Adrenal gland (tissue), 12 donors: ENCODE data around the gene PACRG. TPM values are rescaled to one million over a fixed set of nuclear protein-coding genes. Genes with fewer than 3 reads are reported as not detected.

Source experiments
- DNase-seq, 7 donors: peaks; one replicate each; pipeline ENCODE4 v3.0.0-alpha.2; 2019 to 2020
- H3K27ac ChIP-seq, 5 donors: fragments of 200-600 bp; sonication (generic) in 4 of 5; 1 replicate in 3 of 5; 2 replicates in 2 of 5; pipeline versions ENCODE4 v1.5.1 to v1.8.0; 2016 to 2020; ENCODE audit warnings: mild to moderate bottlenecking in 1 of 5
- H3K27me3 ChIP-seq: fragments of 200-600 bp; 2 replicates; pipeline ENCODE4 v1.8.0; 2021
- H3K36me3 ChIP-seq, 2 donors: fragments of 200-600 bp; replicated peaks in 1 of 2; 1 replicate in 1 of 2; 2 replicates in 1 of 2; pipeline versions ENCODE4 v1.5.1 to v1.8.0; 2018 to 2022
- H3K4me1 ChIP-seq, 2 donors: fragments of 200-600 bp; replicated peaks in 1 of 2; 1 replicate in 1 of 2; 2 replicates in 1 of 2; pipeline versions ENCODE4 v1.5.1 to v1.8.0; 2018 to 2021
- H3K4me3 ChIP-seq, 4 donors: fragments of 200-600 bp; sonication (generic) in 3 of 4; one replicate each; pipeline ENCODE4 v1.5.1; 2016 to 2018
- H3K9me3 ChIP-seq, 3 donors: fragments of 200-600 bp; sonication (generic) in 1 of 3; replicated peaks in 1 of 3; 1 replicate in 2 of 3; 2 replicates in 1 of 3; pipeline versions ENCODE4 v1.5.1 to v1.8.0; 2016 to 2021
- CTCF ChIP-seq, 6 experiments: fragments of 450-650 bp in 4 of 6; fragments of 200-600 bp in 2 of 6; sonication (generic) in 1 of 6; IDR thresholded peaks; 1 replicate in 5 of 6; 2 replicates in 1 of 6; pipeline versions ENCODE4 v1.5.1 to v1.8.0; 2016 to 2021; ENCODE audit warnings: antibody characterized with exemption in 6 of 6, mild to moderate bottlenecking in 2 of 6, moderate library complexity in 1 of 6
- POLR2A ChIP-seq, 2 donors: fragments of 450-650 bp; IDR thresholded peaks; one replicate each; pipeline ENCODE4 v1.6.1; 2017; ENCODE audit warnings: antibody characterized with exemption in 2 of 2, mild to moderate bottlenecking in 2 of 2, moderate library complexity in 1 of 2
- WGBS, 4 donors: extraction: QIAGEN DNeasy Blood & Tissue Kit in 2 of 4; methylation state at CpG; one replicate each; pipeline versions ENCODE4 v1.1.5 to v1.1.7; 2013 to 2017; 5-methylcytosine and 5-hydroxymethylcytosine counted together
- intact Hi-C, 2 donors: fragments of 100-400 bp; cut with DNase I; formaldehyde crosslinking; loops; one replicate each; pipeline versions ENCODE4 v1.14.1 to v1.15.0; 2022 to 2023
- polyA plus RNA-seq, 3 donors: library from polyadenylated mRNA; stranded (reverse); fragments of 200-250 nt in 2 of 3; fragments of 350-450 nt in 1 of 3; fragmentation: Illumina TruSeq in 1 of 3; extraction: RNeasy Lipid Tissue Mini Kit (QIAGEN cat#74804) in 1 of 3; gene quantifications; one replicate each; pipeline ENCODE4 v1.2.3, GENCODE V29; 2013 to 2014
- total RNA-seq, 9 donors: library from RNA; depleted of rRNA in 4 of 9; stranded (reverse); fragments of >200 nt in 4 of 9; fragments of 120-200 nt in 1 of 9; fragmentation: NEBNext Ultra II Directional in 1 of 9; extraction: Animal tissue kit (Norgen Biotek cat#: 25700) in 1 of 9; gene quantifications; one replicate each; pipeline versions ENCODE4 v1.1.0 to v1.2.4, GENCODE V29; 2013 to 2023
- donor health status: healthy with polysubstance abuse.
- donor health status: Bipolar disorder and iron deficiency.
- donor health status: DM: yes; HTN: yes; CAD: no.
- donor health status: DM: no; HTN: no; CAD: no.
- donor health status: DM: no; HTN: no; CAD: no.
- donor health status: DM: yes; HTN: yes; CAD: no.

PACRG gene
- total and polyA plus RNA-seq, 12 donors = 0.18 to 6.1 (median 1.4) TPM

GRCh38 chr6:163323274-163323673 is 595.5 kb downstream of the PACRG start:
- H3K4me3 ChIP-seq = no peak overlapping the region
- peaks cover 6 to 19% of the 10 kb centered on the region in 2 donors for H3K4me1 ChIP-seq
- TF ChIP-seq CTCF (IDR thresholded peaks at IDR 0.05) (no peak), POLR2A (IDR thresholded peaks at IDR 0.05) (no peak)
- no peak for DNase-seq
- no peaks in the 10 kb centered on the region for H3K27me3 ChIP-seq
- H3K27ac ChIP-seq = no peak overlapping the region
- 94 to 97% (median 96%) methylated on average over 12 to 13 of the region's 13 CpGs for WGBS, 4 donors
- H3K36me3 ChIP-seq = no peaks in the 10 kb centered on the region
- intact Hi-C loops = no loop called here
- no peaks in the 10 kb centered on the region for H3K9me3 ChIP-seq

- TF ChIP-seq POLR2A (IDR thresholded peaks at IDR 0.05) = no peak
- TF ChIP-seq CTCF (IDR thresholded peaks at IDR 0.05) = no peak
- no peak overlapping the region for H3K27ac ChIP-seq
- DNase-seq = no peak
- H3K4me3 ChIP-seq = no peak overlapping the region
- WGBS, 4 donors = 79 to 98% (median 95%) methylated on average over 5 to 7 of the region's 7 CpGs
- peaks cover 6 to 19% of the 10 kb centered on the region in 2 donors for H3K4me1 ChIP-seq
- no peaks in the 10 kb centered on the region for H3K27me3 ChIP-seq
- intact Hi-C loops = no loop called here
- H3K36me3 ChIP-seq = no peaks in the 10 kb centered on the region
- H3K9me3 ChIP-seq = no peaks in the 10 kb centered on the region
These were observed 595.9 kb downstream of the PACRG start for GRCh38 chr6:163323705-163324104.

- H3K4me1 ChIP-seq = peaks cover 6 to 19% of the 10 kb centered on the region in 2 donors
- intact Hi-C loops = no loop called here
- no peak overlapping the region for H3K27ac ChIP-seq
- 91 to 97% (median 95%) methylated on average over 4 of the region's 4 CpGs for WGBS, 4 donors
- no peak for TF ChIP-seq CTCF (IDR thresholded peaks at IDR 0.05)
- no peak for TF ChIP-seq POLR2A (IDR thresholded peaks at IDR 0.05)
- H3K27me3 ChIP-seq = no peaks in the 10 kb centered on the region
- no peak for DNase-seq
- H3K36me3 ChIP-seq = no peaks in the 10 kb centered on the region
- no peaks in the 10 kb centered on the region for H3K9me3 ChIP-seq
- no peak overlapping the region for H3K4me3 ChIP-seq
These were observed 596.5 kb downstream of the PACRG start for GRCh38 chr6:163324326-163324687.

GRCh38 chr6:163324688-163325389 is 597.1 kb downstream of the PACRG start:
- intact Hi-C loops = no loop called here
- no peak overlapping the region for H3K27ac ChIP-seq

More at GRCh38 chr6:163324688-163325389, 597.1 kb downstream of the PACRG start:
- DNase-seq = peak in 1 of 7 donors; percentile 14
- Histone ChIP-seq H3K27me3 (no peaks in the 10 kb centered on the region), H3K36me3 (no peaks in the 10 kb centered on the region), H3K9me3 (no peaks in the 10 kb centered on the region), H3K4me1 (peaks cover 6 to 20% of the 10 kb centered on the region in 2 donors), H3K4me3 (no peak overlapping the region)
- WGBS, 4 donors = 67 to 79% (median 74%) methylated on average over 10 of the region's 10 CpGs
- TF ChIP-seq POLR2A (IDR thresholded peaks at IDR 0.05) = no peak
- TF ChIP-seq CTCF (IDR thresholded peaks at IDR 0.05) = no peak
